Measurements from ENCODE around the gene DNAJC1. TPM values are rescaled to one million over a fixed set of nuclear protein-coding genes. Genes with fewer than 3 reads are reported as not detected.

Gene DNAJC1
- total and polyA plus RNA-seq, 11 donors = 9.5 to 68.4 (median 14.1) TPM

DNA sequence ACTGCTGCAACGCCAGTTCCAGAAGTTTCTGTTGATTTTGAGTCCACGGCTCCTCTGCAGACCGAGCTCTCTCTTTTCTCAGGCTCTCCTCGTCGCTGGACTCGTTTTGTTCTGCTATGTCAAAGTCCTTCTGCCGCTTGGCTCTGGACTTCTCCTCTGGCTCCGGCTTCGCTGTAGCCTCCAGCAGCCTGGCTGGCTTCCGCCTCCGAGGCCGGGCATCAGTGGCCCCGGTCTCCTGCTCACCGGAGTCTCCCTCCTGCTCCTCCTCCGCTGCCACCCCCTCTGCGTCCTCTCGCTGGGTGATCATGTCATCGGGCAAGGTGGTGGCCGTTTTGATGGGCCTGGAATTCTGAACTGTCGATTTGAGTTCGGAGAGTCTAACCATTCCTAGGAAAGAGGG is 244.3 kb downstream of the DNAJC1 start:
- WGBS, 4 donors = 92 to 97% (median 95%) methylated on average over 21 of the region's 21 CpGs
- H3K4me3 ChIP-seq = no peak overlapping the region
- ATAC-seq (no peak), DNase-seq (no peak)
- no peaks in the 10 kb centered on the region for H3K27me3 ChIP-seq
- no peaks in the 10 kb centered on the region for H3K9me3 ChIP-seq
- intact Hi-C loops (cut with DNase I) = loop anchor here in 1 of 10 donors (10.0 kb wide), 1 partner anchor 196 kb away; no protein-coding TSS in a partner anchor
- H3K4me1 ChIP-seq = peaks cover 0 to 10% (median 0%) of the 10 kb centered on the region in 12 donors
- TF ChIP-seq, protein P1, sequence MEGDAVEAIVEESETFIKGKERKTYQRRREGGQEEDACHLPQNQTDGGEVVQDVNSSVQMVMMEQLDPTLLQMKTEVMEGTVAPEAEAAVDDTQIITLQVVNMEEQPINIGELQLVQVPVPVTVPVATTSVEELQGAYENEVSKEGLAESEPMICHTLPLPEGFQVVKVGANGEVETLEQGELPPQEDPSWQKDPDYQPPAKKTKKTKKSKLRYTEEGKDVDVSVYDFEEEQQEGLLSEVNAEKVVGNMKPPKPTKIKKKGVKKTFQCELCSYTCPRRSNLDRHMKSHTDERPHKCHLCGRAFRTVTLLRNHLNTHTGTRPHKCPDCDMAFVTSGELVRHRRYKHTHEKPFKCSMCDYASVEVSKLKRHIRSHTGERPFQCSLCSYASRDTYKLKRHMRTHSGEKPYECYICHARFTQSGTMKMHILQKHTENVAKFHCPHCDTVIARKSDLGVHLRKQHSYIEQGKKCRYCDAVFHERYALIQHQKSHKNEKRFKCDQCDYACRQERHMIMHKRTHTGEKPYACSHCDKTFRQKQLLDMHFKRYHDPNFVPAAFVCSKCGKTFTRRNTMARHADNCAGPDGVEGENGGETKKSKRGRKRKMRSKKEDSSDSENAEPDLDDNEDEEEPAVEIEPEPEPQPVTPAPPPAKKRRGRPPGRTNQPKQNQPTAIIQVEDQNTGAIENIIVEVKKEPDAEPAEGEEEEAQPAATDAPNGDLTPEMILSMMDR (IDR thresholded peaks at IDR 0.05) = no peak
- TF ChIP-seq POLR2A (IDR thresholded peaks at IDR 0.05) = no peak
- H3K27ac ChIP-seq = no peak overlapping the region
- peaks cover 0 to 29% (median 19%) of the 10 kb centered on the region in 9 donors for H3K36me3 ChIP-seq

DNA sequence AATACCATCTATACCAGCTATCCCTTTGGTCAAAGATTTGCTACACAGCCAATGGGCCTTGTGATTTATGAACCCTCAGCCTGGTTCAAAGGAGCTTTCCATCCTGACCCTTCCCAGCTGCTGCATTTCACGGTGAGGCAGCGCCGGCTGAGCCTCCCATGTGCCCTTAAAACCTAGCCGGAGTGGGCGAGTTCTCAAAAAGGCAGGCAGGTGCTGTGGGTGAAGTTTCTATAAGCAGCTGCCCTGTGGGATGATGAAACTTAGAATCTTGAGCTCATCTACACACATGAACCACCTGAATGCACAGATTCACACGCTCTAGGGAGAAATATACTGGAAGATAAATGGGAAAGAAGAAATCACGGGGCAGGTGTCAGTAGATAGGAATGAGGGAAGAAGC is 244.8 kb downstream of the DNAJC1 start:
- DNase-seq = no peak
- intact Hi-C loops (cut with DNase I) = loop anchor here in 1 of 10 donors (10.0 kb wide), 1 partner anchor 196 kb away; no protein-coding TSS in a partner anchor
- TF ChIP-seq, protein P1 (IDR thresholded peaks at IDR 0.05) = no peak
- TF ChIP-seq POLR2A (IDR thresholded peaks at IDR 0.05) = no peak
- no peaks in the 10 kb centered on the region for H3K27me3 ChIP-seq
- WGBS, 4 donors = 94 to 100% (median 96%) methylated on average over 7 of the region's 7 CpGs
- H3K4me3 ChIP-seq = no peak overlapping the region
- H3K4me1 ChIP-seq = peaks cover 0 to 10% (median 0%) of the 10 kb centered on the region in 12 donors
- no peak overlapping the region for H3K27ac ChIP-seq
- H3K36me3 ChIP-seq = peaks cover 0 to 29% (median 19%) of the 10 kb centered on the region in 9 donors
- ATAC-seq = no peak
- no peaks in the 10 kb centered on the region for H3K9me3 ChIP-seq

DNA sequence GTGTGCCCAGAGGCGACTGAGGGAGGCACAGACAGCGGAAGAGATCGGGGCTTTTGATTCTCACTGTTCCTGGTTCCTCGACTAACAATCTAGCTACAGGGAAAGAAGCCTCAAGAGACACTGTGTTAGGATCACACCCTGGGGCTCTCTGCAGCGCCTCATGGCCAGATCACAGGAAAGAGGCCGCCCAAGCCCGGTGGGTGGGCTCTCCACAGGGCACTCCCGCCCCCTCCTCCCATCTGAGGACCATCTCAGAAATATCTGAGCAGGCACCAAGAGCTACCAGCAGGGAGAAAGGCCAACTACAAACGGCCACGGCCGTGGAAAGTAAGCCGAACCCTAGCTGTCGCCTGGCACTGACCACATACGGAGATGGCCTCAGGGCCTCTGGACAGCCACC is 245.3 kb downstream of the DNAJC1 start:
- H3K9me3 ChIP-seq = no peaks in the 10 kb centered on the region
- WGBS, 4 donors = 85 to 88% (median 87%) methylated on average over 11 to 14 of the region's 14 CpGs
- H3K4me1 ChIP-seq = peaks cover 0 to 10% (median 0%) of the 10 kb centered on the region in 12 donors
- peaks cover 0 to 29% (median 19%) of the 10 kb centered on the region in 9 donors for H3K36me3 ChIP-seq
- no peak for TF ChIP-seq POLR2A (IDR thresholded peaks at IDR 0.05)
- TF ChIP-seq, protein P1 (IDR thresholded peaks at IDR 0.05) = no peak
- DNase-seq (no peak), ATAC-seq (peak in 1 of 4 donors; percentile 25)
- H3K27me3 ChIP-seq = no peaks in the 10 kb centered on the region
- intact Hi-C loops (cut with DNase I) = loop anchor here in 1 of 10 donors (10.0 kb wide), 1 partner anchor 197 kb away; no protein-coding TSS in a partner anchor
- H3K4me3 ChIP-seq = no peak overlapping the region
- H3K27ac ChIP-seq = no peak overlapping the region

DNA sequence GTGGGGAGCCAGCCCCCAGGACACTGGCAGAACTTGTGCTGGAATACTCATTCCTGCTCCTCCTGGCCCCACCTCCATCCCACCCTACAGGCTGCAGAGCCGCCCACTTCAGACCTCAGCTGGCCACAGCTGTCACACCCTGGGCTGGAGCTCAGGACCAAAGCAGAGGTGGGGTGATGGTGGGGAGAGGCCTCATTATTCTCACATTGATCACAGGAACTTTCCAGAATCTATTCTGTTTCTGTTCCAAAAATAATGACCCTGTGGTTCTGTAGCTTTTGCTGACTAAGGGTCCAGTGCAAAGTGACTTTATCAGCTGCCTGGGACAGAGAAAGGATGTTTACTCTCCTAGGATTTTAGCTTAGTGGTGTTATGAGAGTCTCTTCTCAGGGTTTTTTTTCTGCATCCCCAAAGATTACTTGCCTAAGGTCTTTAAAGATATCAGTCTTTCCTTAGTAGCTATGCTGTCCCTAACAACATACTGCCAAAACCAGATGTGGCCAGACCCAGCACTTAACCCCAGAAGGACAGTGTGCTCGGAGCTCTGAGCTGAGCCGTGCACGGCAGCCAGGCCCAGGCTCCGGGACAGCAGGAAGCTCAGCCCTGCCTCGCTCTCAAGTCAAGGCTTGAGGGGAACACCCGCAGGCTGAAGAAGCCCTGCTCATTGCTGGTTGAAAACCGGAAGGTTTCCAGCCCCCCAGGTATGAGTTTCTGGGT is 246.2 kb downstream of the DNAJC1 start:
- Histone ChIP-seq H3K36me3 (peaks cover 0 to 29% (median 19%) of the 10 kb centered on the region in 9 donors), H3K4me1 (peaks cover 0 to 10% (median 0%) of the 10 kb centered on the region in 12 donors), H3K27me3 (no peaks in the 10 kb centered on the region), H3K27ac (peak overlapping the region in 1 of 12 donors; percentile 29), H3K4me3 (no peak overlapping the region), H3K9me3 (no peaks in the 10 kb centered on the region)
- no peak for TF ChIP-seq POLR2A (IDR thresholded peaks at IDR 0.05)
- TF ChIP-seq, protein P1 (IDR thresholded peaks at IDR 0.05) = no peak
- DNase-seq (peak in 2 of 5 donors; percentile 41 to 48), ATAC-seq (peak; percentile 40 to 79 (median 56))
- 66 to 82% (median 74%) methylated on average over 6 to 8 of the region's 8 CpGs for WGBS, 4 donors
- intact Hi-C loops (cut with DNase I) = loop anchor here in 1 of 10 donors (10.0 kb wide), 1 partner anchor 197 kb away; no protein-coding TSS in a partner anchor
